ENCODE measurements around the gene BMF.

The BMF gene

DNA sequence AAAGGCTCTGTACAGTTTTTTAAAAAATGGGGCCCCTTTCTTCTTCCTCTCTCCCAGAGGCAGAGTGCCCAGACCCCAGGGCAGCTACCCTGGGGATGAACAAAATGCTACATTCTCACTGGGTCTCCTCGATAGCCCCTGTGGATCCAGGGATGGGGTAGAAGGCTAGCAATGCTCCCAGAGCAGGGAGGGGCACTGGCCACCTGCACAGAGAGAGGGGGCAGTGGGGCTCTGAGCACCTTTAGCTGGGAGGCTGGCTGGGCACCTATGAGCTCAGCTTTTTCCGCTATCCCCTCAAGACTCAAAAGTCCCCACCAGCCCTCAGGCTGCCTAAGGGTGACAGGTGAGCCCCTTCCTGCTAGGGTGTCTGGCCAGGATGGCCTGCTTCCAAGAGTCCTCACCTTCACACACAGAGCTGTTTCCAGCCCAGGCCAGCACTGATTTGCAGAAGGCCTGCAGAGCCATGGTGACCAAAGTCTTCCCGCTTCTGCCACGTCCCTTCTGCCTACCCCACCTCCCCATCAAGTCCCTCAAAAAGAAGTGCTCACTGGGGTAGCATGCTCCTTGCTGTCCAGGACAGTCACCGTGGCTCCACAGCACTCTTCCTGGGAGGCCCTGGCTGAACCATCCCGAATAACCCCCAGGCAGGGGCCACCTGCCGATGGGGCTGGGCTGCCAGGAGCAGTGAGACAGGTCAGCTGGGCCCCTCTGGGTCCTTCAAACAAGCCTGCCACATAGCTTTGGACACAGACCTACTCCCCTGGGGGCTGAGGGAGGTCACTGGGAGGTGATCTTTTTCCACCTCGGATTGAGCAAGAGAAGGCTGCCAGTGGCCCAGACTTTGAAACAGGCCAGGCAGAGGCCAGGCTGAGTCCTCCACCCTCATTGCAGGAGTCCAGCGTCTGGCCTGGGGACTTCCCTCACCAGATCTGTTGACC, 20.4 kb downstream of the BMF start:
- TF ChIP-seq, protein P1, sequence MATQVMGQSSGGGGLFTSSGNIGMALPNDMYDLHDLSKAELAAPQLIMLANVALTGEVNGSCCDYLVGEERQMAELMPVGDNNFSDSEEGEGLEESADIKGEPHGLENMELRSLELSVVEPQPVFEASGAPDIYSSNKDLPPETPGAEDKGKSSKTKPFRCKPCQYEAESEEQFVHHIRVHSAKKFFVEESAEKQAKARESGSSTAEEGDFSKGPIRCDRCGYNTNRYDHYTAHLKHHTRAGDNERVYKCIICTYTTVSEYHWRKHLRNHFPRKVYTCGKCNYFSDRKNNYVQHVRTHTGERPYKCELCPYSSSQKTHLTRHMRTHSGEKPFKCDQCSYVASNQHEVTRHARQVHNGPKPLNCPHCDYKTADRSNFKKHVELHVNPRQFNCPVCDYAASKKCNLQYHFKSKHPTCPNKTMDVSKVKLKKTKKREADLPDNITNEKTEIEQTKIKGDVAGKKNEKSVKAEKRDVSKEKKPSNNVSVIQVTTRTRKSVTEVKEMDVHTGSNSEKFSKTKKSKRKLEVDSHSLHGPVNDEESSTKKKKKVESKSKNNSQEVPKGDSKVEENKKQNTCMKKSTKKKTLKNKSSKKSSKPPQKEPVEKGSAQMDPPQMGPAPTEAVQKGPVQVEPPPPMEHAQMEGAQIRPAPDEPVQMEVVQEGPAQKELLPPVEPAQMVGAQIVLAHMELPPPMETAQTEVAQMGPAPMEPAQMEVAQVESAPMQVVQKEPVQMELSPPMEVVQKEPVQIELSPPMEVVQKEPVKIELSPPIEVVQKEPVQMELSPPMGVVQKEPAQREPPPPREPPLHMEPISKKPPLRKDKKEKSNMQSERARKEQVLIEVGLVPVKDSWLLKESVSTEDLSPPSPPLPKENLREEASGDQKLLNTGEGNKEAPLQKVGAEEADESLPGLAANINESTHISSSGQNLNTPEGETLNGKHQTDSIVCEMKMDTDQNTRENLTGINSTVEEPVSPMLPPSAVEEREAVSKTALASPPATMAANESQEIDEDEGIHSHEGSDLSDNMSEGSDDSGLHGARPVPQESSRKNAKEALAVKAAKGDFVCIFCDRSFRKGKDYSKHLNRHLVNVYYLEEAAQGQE (IDR thresholded peaks at IDR 0.05; ENCODE audit: insufficient replicate concordance, low read depth) = no peak
- TF ChIP-seq POLR2AphosphoS5 (IDR thresholded peaks at IDR 0.05; ENCODE audit: low read depth) = no peak
- TF ChIP-seq GABPA (IDR thresholded peaks at IDR 0.05; ENCODE audit: low read depth) = no peak
- TF ChIP-seq SPI1 (IDR thresholded peaks at IDR 0.05; ENCODE audit: borderline replicate concordance, low read depth) = no peak
- no peak for TF ChIP-seq CTCF (IDR thresholded peaks at IDR 0.05; ENCODE audit: insufficient read depth, low read length)
- no peak for DNase-seq (ENCODE audit: low read depth in 1 of 2, low spot score in 1 of 2)
- Histone ChIP-seq H3K27me3 (ENCODE audit: insufficient read depth, poor library complexity, severe bottlenecking) (no peaks in the 10 kb centered on the region), H3K27ac (replicated peaks) (no peak overlapping the region), H3K4me3 (replicated peaks; ENCODE audit: insufficient read depth, low read length) (no peak overlapping the region)

GRCh38 chr15:40087068-40087810, 21.4 kb downstream of the BMF start:
- Histone ChIP-seq H3K4me3 (replicated peaks; ENCODE audit: insufficient read depth, low read length) (no peak overlapping the region), H3K27me3 (ENCODE audit: insufficient read depth, poor library complexity, severe bottlenecking) (no peaks in the 10 kb centered on the region), H3K27ac (replicated peaks) (no peak overlapping the region)
- no peak for TF ChIP-seq POLR2AphosphoS5 (IDR thresholded peaks at IDR 0.05; ENCODE audit: low read depth)
- TF ChIP-seq SPI1 (IDR thresholded peaks at IDR 0.05; ENCODE audit: borderline replicate concordance, low read depth) = no peak
- no peak for TF ChIP-seq CTCF (IDR thresholded peaks at IDR 0.05; ENCODE audit: insufficient read depth, low read length)
- DNase-seq (ENCODE audit: low read depth in 1 of 2, low spot score in 1 of 2) = no peak

GRCh38 chr15:40085266-40085665, 23.4 kb downstream of the BMF start:
- H3K27me3 ChIP-seq (ENCODE audit: insufficient read depth, poor library complexity, severe bottlenecking) = no peaks in the 10 kb centered on the region
- TF ChIP-seq CTCF (IDR thresholded peaks at IDR 0.05; ENCODE audit: insufficient read depth, low read length) = no peak
- TF ChIP-seq POLR2AphosphoS5 (IDR thresholded peaks at IDR 0.05; ENCODE audit: low read depth) = no peak
- TF ChIP-seq, protein P1 (IDR thresholded peaks at IDR 0.05; ENCODE audit: insufficient replicate concordance, low read depth) = no peak
- TF ChIP-seq SPI1 (IDR thresholded peaks at IDR 0.05; ENCODE audit: borderline replicate concordance, low read depth) = no peak
- no peak for TF ChIP-seq GABPA (IDR thresholded peaks at IDR 0.05; ENCODE audit: low read depth)
- no peak overlapping the region for H3K4me3 ChIP-seq (replicated peaks; ENCODE audit: insufficient read depth, low read length)
- H3K27ac ChIP-seq (replicated peaks) = no peak overlapping the region
- DNase-seq (ENCODE audit: low read depth in 1 of 2, low spot score in 1 of 2) = no peak
